Tongue (tissue), 2 donors: ENCODE measurements around the gene EPHA10. TPM values are rescaled to one million over a fixed set of nuclear protein-coding genes. Genes with fewer than 3 reads are reported as not detected.

Source experiments
- DNase-seq: peaks from one replicate; pipeline ENCODE4 v3.0.0-alpha.2; 2015
- total RNA-seq: library from RNA; depleted of rRNA; stranded (reverse); fragments of >200 nt; gene quantifications from one replicate; pipeline ENCODE4 v1.2.3, GENCODE V29; 2014

Gene EPHA10
- total RNA-seq = not detected

DNA sequence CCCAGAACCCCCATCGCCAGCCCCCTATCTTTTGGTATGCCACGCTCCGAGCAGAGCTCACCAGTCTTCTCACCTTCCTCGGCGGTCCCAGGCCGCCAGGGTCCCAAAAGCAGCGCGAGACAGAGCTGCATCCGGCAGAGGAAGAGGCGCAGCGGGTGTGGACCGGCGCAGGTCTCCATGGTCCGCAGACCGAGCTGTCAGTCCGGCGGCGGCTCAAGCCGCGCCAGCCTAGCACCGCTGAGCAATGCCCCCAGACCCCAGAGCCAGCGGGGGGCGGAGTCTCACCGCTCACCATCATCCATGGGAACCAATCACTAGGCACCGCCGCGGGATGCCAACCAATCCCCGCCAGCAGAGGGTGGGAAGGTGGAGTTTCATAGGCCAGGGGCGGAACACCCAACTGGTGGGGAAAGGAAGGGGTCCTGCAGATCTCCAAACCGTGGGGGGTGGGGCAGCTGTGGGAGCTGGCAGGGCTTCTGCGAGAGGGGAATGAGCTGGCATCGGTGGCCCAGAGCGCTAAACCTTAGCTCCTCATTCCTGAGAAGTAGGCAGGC lies at the start of gene EPHA10:
EPHA10 (minus strand) TSS at position 233 of the 554 bp plus-strand sequence; CDS start at position 179, 54 bp downstream.
- peak; percentile 5 for DNase-seq

- DNase-seq = no peak
Observed at GRCh38 chr1:37814252-37814651, 49.3 kb upstream of the EPHA10 start.

GRCh38 chr1:37813529-37814145 lies 48.7 kb upstream of the EPHA10 start:
- no peak for DNase-seq

DNA sequence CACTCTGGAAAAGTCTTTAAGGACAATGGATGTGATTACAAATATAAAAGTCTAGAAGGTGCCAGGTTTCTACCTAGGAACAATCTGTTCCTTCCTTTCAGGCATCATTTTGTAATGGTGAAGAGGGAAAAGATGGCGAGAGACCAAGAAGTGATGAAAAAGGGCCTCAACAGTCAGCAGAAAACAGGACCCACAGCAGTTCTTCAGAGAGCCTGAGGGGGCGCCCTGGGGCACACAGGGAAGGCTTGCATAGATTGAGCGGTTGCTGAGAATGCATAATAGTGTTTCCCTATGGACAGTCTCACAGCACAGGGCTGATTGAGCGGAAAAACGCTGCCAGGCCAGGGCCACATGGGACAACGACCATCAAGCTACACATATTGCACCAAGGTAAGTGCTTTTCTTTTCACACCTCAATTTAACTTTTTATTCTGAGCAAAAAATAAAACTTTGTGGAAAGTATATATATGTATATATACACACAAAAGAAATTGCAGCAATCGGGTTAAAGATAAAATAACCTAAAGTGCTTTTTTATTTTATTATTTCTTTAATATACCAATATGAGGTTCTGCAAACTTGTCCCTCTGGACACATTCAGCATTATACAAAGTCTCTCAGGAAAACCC lies 46.2 kb upstream of the EPHA10 start:
- peak; percentile 81 for DNase-seq

DNA sequence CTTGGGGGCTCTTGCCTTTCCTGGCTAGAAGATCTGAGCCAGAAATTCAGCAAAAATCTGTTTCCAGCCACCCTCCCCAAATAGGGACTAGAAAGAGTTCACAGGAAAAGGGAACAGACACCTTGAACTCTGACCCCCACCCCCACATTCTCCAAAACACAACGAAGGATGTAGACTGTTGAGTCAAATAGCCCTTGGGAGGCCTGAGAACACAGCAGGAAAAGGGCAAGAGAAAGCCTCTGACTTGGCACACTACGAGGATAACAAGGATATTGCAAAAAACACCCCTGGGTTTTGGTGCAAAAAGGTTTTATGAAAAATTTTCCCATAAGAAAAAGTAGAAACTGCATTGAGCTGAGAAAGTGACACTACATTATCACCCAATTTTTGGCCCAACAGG lies 45.0 kb upstream of the EPHA10 start:
- no peak for DNase-seq

- DNase-seq = peak; percentile 88
Observed at GRCh38 chr1:37808369-37809319, 43.7 kb upstream of the EPHA10 start.

DNA sequence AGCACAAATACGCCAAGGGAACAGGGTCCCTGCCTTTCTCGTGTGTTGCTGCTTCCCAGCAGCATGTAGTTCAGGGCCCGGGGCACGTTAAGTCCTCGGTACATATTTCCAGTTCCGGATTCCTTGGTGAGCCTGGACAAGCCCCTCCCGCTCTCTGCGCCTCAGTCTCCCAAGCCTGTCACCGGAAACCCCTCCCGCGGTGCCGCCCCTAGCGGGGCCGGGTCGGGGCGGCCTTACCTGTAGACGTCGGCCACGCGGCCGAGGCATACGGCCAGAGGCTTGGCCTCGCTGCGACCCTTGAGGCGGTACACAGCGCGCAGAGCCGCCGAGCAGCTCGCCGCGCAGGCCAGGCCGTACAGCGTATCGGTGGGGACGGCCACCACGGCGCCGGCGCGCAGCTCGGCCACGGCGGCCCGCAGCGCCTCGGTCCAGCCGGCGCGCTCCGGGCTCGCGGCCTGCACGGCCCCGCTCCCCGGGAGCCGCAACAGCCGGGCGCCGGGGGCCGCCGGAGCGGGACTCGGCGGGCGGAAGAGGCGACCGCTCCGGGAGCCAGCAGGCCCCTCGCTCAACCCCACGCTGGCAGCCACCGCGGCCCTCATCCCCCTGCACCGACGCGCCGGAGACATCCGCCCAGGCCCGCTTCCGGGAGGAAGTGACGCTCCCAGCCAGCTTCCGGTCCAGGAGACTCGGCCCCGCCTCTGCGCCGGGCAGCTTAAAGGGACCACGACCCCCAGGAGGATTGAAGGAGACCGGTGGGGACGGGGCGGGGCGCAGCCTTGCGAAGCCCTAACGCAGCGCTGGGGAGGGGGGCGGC lies 42.8 kb upstream of the EPHA10 start, which contains the start of the genes C1orf122 and YRDC:
C1orf122 (plus strand) TSS at position 236 of the 814 bp plus-strand sequence. CDS start 615 bp downstream, outside the sequence.
YRDC (minus strand) TSS at position 654 of the 814 bp plus-strand sequence; CDS start at position 626, 28 bp downstream.
- peak; percentile 97 for DNase-seq

DNA sequence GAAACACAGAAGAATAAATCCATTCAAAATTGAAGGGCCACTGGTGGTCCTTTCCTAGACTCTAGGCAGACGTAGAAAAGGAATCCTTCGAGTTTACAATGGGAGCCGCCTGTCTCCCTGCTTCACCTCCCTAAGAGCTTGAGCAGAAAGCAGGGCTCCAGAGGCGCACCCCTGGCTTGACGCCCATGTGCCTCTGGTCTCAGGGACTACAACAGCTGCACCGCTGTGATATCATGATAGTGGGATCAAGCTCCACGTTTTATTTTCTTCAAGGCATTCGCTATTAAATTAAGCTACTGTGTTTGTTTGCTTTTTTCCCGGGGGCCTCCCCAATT lies 42.3 kb upstream of the EPHA10 start:
- DNase-seq = no peak

GRCh38 chr1:37802439-37802838 lies 37.5 kb upstream of the EPHA10 start:
- no peak for DNase-seq

DNA sequence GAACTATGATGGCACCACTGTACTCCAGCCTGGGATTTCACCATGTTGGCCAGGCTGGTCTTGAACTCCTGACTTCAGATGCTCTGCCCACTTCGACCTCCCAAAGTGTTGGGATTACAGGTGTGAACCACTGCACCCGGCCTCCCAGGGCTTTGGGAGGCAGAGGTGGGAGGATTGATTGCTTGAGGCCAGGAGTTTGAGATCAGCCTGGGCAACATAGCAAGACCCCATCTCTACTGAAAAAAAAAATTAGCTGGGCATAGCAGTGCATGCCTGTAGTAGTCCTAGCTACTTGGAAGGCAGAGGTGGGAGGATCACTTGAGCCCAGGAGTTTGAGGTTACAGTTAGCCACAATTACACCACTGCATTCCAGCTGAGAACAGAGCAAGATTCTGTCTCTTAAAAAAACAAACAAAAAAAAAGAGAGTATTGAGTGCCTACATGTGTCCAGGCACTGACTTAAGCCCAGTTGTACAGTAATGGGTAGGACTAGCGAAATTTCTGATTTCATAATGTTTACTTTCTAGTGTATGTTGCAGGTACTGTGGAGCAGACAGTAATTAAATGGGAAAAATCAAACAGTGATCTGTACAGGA lies 32.9 kb upstream of the EPHA10 start:
- no peak for DNase-seq

GRCh38 chr1:37795340-37796125 lies 30.6 kb upstream of the EPHA10 start:
- DNase-seq = peak; percentile 78

DNA sequence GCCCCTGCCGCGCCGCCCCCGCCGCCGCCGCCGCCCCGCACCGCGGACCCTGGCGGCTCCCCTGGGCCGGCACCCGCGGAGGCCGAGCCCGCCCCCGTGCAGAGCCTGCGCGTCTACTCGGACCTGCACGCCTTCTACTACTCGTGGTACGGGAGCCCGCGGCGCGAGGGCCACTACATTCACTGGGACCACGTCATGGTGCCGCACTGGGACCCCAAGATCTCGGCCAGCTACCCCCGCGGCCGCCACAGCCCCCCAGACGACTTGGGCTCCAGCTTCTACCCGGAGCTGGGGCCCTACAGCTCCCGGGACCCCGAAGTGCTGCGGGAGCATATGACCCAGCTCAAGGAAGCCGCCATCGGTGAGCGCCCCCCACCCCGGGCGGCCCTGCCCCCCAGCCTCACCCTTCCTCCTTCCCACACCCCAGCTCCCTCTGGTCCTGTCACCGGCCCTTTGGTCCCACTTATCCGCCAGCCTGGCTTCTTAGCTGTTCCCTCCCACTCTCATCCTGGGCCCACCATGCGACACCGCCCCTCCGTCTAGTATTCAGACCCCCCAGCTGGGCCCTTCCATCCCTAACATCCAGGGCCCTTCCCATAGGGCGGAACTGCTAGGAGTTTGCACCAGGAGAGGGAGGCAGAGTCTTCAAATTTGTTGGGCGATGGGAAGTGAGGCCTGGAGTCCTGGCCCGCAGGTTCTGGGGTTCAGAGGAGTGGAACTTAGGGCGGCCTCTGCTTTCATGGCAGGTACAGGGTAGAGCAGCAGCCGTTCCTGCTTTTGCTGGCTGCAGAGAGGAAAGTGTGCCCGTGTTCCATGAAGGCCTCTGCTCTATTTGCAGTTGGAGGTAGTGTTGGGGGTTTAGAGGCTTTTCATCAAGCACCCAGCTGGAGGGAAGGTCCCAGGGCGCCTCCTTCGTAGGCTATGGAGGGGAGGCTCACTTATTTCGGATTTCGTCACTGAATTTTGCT lies 29.7 kb upstream of the EPHA10 start:
- DNase-seq = no peak

- DNase-seq = peak; percentile 55
Observed at GRCh38 chr1:37793773-37794371, 29.0 kb upstream of the EPHA10 start, which contains the start of gene MANEAL. MANEAL (plus strand) TSS chr1:37793847; CDS start chr1:37794183, 336 bp downstream.

GRCh38 chr1:37792943-37793686 lies 28.2 kb upstream of the EPHA10 start:
- no peak for DNase-seq

GRCh38 chr1:37782491-37782890 lies 17.6 kb upstream of the EPHA10 start:
- no peak for DNase-seq

GRCh38 chr1:37778654-37779053 lies 13.7 kb upstream of the EPHA10 start:
- no peak for DNase-seq

- DNase-seq = no peak
Observed at GRCh38 chr1:37776946-37777516, 12.1 kb upstream of the EPHA10 start.
